Measurements from ENCODE around the gene SP6.

SP6 gene

GRCh38 chr17:47879776-47880454 lies 29.0 kb upstream of the SP6 start:
- DNase-seq (ENCODE audit: low read depth in 2 of 2) = no peak

- DNase-seq (ENCODE audit: low read depth in 2 of 2) = no peak
Observed at GRCh38 chr17:47879028-47879585, 28.1 kb upstream of the SP6 start.

GRCh38 chr17:47878203-47879027 lies 27.5 kb upstream of the SP6 start:
- DNase-seq (ENCODE audit: low read depth in 2 of 2) = no peak

GRCh38 chr17:47877368-47878034 lies 26.5 kb upstream of the SP6 start:
- DNase-seq (ENCODE audit: low read depth in 2 of 2) = no peak

GRCh38 chr17:47875011-47875985 lies 24.3 kb upstream of the SP6 start:
- DNase-seq (ENCODE audit: low read depth in 2 of 2) = no peak

- no peak for DNase-seq (ENCODE audit: low read depth in 2 of 2)
Observed at GRCh38 chr17:47873200-47874090, 22.5 kb upstream of the SP6 start.

- no peak for DNase-seq (ENCODE audit: low read depth in 2 of 2)
Observed at GRCh38 chr17:47872651-47873161, 21.7 kb upstream of the SP6 start.

GRCh38 chr17:47872019-47872650 lies 21.2 kb upstream of the SP6 start:
- DNase-seq (ENCODE audit: low read depth in 2 of 2) = no peak

- no peak for DNase-seq (ENCODE audit: low read depth in 2 of 2)
Observed at GRCh38 chr17:47871048-47871447, 20.1 kb upstream of the SP6 start.

- DNase-seq (ENCODE audit: low read depth in 2 of 2) = no peak
Observed at GRCh38 chr17:47870056-47870455, 19.1 kb upstream of the SP6 start.

- DNase-seq (ENCODE audit: low read depth in 2 of 2) = no peak
Observed at GRCh38 chr17:47869114-47869513, 18.2 kb upstream of the SP6 start.

GRCh38 chr17:47867813-47868533 lies 17.0 kb upstream of the SP6 start:
- DNase-seq (ENCODE audit: low read depth in 2 of 2) = no peak

- DNase-seq (ENCODE audit: low read depth in 2 of 2) = no peak
Observed at GRCh38 chr17:47866941-47867340, 16.0 kb upstream of the SP6 start.

GRCh38 chr17:47864791-47865216 lies 13.8 kb upstream of the SP6 start:
- no peak for DNase-seq (ENCODE audit: low read depth in 2 of 2)

GRCh38 chr17:47862621-47863440 lies 11.9 kb upstream of the SP6 start:
- DNase-seq (ENCODE audit: low read depth in 2 of 2) = no peak

GRCh38 chr17:47860386-47860785 lies 9.4 kb upstream of the SP6 start:
- no peak for DNase-seq (ENCODE audit: low read depth in 2 of 2)

- no peak for DNase-seq (ENCODE audit: low read depth in 2 of 2)
Observed at GRCh38 chr17:47857551-47858455, 6.8 kb upstream of the SP6 start.

All from stimulated activated CD8-positive, alpha-beta memory T cell treated with anti-CD3 and anti-CD28 coated beads, Interleukin-15, amount 100 ng/mL, for 4 hours (primary cell).